Astrocyte (in vitro differentiated cells and primary cell): Measurements from ENCODE around the gene ATF3.

Source experiments
- CTCF ChIP-seq: IDR thresholded peaks from 2 replicates; pipeline ENCODE4 v1.5.1; 2011; ENCODE audit warnings: low read depth, mild to moderate bottlenecking, inconsistent platforms, low read length, moderate library complexity; ENCODE audit not compliant: insufficient read depth
- EZH2 ChIP-seq: IDR thresholded peaks from 2 replicates; pipeline ENCODE4 v1.6.1; 2012; ENCODE audit warnings: mild to moderate bottlenecking, low read length, inconsistent platforms; ENCODE audit not compliant: insufficient read depth

DNA sequence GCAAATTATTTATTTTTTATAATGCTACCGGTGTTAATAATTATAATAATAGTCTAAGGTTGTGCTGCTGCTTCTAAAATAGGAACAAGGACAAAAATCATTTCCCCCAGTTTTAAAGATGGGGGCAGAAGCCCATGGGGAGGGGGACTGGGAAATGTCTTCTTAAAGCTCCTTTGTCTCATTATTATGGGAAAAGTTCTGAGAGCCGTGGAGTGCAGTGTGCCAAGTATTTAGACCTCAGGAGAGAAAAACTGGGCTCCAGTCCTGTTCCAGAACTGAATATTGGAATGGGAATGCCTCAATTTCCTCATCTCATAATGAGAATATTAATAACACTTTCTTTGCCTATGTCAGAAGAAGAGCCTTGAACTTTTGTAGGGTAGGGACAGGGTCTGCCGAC lies 40.9 kb upstream of the ATF3 start:
- no peak for TF ChIP-seq CTCF
- TF ChIP-seq EZH2: no peak
